Left ventricle myocardium inferior (tissue), 1 donor: ENCODE measurements around the gene DMKN. TPM values are rescaled to one million over a fixed set of nuclear protein-coding genes. Genes with fewer than 3 reads are reported as not detected.
A peak's percentile ranks its signal among the peaks of the same experiment; 100 is the strongest.

ENCODE experiments used
- DNase-seq: peaks from one replicate; pipeline ENCODE4 v3.0.0-alpha.2; 2020
- H3K27ac ChIP-seq: fragments of 200-600 bp; replicated peaks from 2 replicates; pipeline ENCODE4 v1.8.0; 2021
- H3K27me3 ChIP-seq: fragments of 200-600 bp; 2 replicates; pipeline ENCODE4 v1.8.0; 2021; ENCODE audit warnings: low read depth
- H3K36me3 ChIP-seq: fragments of 200-600 bp; 2 replicates; pipeline ENCODE4 v1.8.0; 2021
- H3K4me1 ChIP-seq: fragments of 200-600 bp; 2 replicates; pipeline ENCODE4 v1.8.0; 2021
- H3K4me3 ChIP-seq: fragments of 200-600 bp; 2 replicates; pipeline ENCODE4 v1.8.0; 2021; ENCODE audit warnings: mild to moderate bottlenecking, moderate library complexity
- H3K9me3 ChIP-seq: fragments of 200-600 bp; replicated peaks from 2 replicates; pipeline ENCODE4 v1.8.0; 2021
- CTCF ChIP-seq: fragments of 200-600 bp; IDR thresholded peaks from 2 replicates; pipeline ENCODE4 v1.8.0; 2021; ENCODE audit warnings: antibody characterized with exemption, mild to moderate bottlenecking, borderline replicate concordance
- intact Hi-C: fragments of 100-400 bp; cut with micrococcal nuclease; formaldehyde crosslinking; loops from one replicate; pipeline ENCODE4 v1.11.0; 2022
- total RNA-seq: library from RNA; stranded (reverse); fragmentation: NEBNext Ultra II Directional; extraction: Animal tissue kit (Norgen Biotek cat#: 25700); gene quantifications from one replicate; pipeline ENCODE4 v1.2.1, GENCODE V29; 2021
- donor health status: DM: no; HTN: yes; CAD: no; lungs with severe emphysema.

DMKN gene
- total RNA-seq, 1 donor from 2014 or later: 7.9 TPM

GRCh38 chr19:35560271-35560670 lies 46.8 kb upstream of the DMKN start:
- Histone ChIP-seq H3K9me3 (no peaks in the 10 kb centered on the region), H3K4me3 (no peak overlapping the region), H3K4me1 (peaks cover 13% of the 10 kb centered on the region), H3K27ac (no peak overlapping the region), H3K36me3 (no peaks in the 10 kb centered on the region), H3K27me3 (peaks cover 98% of the 10 kb centered on the region)
- DNase-seq: no peak
- intact Hi-C loops: no loop called here
- TF ChIP-seq CTCF: no peak

- Histone ChIP-seq H3K9me3 (no peaks in the 10 kb centered on the region), H3K27me3 (peaks cover 98% of the 10 kb centered on the region), H3K36me3 (no peaks in the 10 kb centered on the region), H3K4me3 (no peak overlapping the region), H3K4me1 (peaks cover 13% of the 10 kb centered on the region), H3K27ac (no peak overlapping the region)
- no peak for DNase-seq
- intact Hi-C loops: no loop called here
- TF ChIP-seq CTCF: no peak
Measured at GRCh38 chr19:35559781-35560180, 46.3 kb upstream of the DMKN start.

GRCh38 chr19:35559281-35559659 lies 45.8 kb upstream of the DMKN start:
- no peaks in the 10 kb centered on the region for H3K36me3 ChIP-seq
- no peaks in the 10 kb centered on the region for H3K9me3 ChIP-seq
- no peak for DNase-seq
- no peak overlapping the region for H3K4me3 ChIP-seq
- H3K27me3 ChIP-seq: peaks cover 94% of the 10 kb centered on the region
- peaks cover 13% of the 10 kb centered on the region for H3K4me1 ChIP-seq
- no peak for TF ChIP-seq CTCF
- intact Hi-C loops: no loop called here
- H3K27ac ChIP-seq: no peak overlapping the region

GRCh38 chr19:35558400-35559280 lies 45.2 kb upstream of the DMKN start:
- intact Hi-C loops: no loop called here
- Histone ChIP-seq H3K4me1 (peaks cover 13% of the 10 kb centered on the region), H3K27ac (no peak overlapping the region), H3K4me3 (peak overlapping the region; percentile 56), H3K36me3 (no peaks in the 10 kb centered on the region), H3K27me3 (peaks cover 87% of the 10 kb centered on the region), H3K9me3 (no peaks in the 10 kb centered on the region)
- TF ChIP-seq CTCF: no peak
- DNase-seq: no peak

- intact Hi-C loops: no loop called here
- H3K9me3 ChIP-seq: no peaks in the 10 kb centered on the region
- no peak for TF ChIP-seq CTCF
- no peak overlapping the region for H3K27ac ChIP-seq
- H3K4me3 ChIP-seq: peak overlapping the region; percentile 56
- no peaks in the 10 kb centered on the region for H3K36me3 ChIP-seq
- H3K27me3 ChIP-seq: peaks cover 80% of the 10 kb centered on the region
- peak; percentile 51 for DNase-seq
- H3K4me1 ChIP-seq: peaks cover 13% of the 10 kb centered on the region
Measured at GRCh38 chr19:35557539-35558399, 44.3 kb upstream of the DMKN start.
